LNCAP (cell line): ENCODE measurements around the gene PPIF.

Experiments used
- TF ChIP-seq, protein P1 (sequence below): fragments of 450-650 bp; IDR thresholded peaks from 2 replicates; pipeline ENCODE4 v1.5.1; 2017; ENCODE audit warnings: mild to moderate bottlenecking

PPIF gene

DNA sequence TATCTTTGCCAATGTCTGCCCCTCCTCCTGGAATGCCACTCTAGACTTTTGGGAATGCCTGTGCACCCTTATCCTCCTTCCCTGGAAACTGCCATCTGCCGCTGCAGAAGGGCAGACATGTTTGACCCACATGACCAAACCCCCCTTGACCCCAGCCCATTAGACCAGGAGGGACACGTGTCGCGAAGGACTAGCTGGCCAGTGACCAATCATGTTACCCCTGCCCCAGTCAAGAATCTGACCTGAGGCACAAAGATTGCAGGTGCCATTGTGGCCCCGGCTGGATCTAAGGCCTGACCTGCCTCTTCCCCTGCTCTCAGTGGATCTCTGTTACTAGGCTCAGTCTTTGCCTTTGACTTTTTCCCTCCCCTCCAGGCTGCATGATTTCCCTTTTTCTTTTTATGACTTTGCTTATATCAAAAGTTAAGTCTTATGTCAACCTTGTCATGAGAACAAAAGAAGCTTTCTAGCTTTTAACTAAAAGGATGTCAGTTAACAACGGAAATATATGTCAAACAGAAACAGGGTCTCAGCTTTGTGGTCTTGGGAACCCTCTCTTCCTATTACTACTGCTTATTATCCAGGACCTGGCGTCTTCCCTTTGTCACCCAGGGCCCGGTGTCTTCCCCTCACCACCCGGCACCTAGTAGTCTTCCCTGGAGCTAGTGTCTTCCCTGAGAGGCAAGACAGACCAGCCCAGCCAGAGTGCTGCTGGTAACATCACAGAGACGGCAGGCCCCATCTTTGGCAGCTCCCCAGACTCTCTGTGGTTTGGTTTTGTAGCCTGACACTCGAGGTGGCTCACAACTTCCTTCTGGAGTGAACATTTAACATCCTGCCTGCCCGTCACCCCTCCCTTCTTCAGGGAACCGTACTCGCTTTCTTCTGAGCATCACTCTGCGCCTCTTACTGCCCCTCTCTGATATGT, 24.4 kb upstream of the PPIF start:
- TF ChIP-seq, protein P1, sequence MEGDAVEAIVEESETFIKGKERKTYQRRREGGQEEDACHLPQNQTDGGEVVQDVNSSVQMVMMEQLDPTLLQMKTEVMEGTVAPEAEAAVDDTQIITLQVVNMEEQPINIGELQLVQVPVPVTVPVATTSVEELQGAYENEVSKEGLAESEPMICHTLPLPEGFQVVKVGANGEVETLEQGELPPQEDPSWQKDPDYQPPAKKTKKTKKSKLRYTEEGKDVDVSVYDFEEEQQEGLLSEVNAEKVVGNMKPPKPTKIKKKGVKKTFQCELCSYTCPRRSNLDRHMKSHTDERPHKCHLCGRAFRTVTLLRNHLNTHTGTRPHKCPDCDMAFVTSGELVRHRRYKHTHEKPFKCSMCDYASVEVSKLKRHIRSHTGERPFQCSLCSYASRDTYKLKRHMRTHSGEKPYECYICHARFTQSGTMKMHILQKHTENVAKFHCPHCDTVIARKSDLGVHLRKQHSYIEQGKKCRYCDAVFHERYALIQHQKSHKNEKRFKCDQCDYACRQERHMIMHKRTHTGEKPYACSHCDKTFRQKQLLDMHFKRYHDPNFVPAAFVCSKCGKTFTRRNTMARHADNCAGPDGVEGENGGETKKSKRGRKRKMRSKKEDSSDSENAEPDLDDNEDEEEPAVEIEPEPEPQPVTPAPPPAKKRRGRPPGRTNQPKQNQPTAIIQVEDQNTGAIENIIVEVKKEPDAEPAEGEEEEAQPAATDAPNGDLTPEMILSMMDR = no peak

DNA sequence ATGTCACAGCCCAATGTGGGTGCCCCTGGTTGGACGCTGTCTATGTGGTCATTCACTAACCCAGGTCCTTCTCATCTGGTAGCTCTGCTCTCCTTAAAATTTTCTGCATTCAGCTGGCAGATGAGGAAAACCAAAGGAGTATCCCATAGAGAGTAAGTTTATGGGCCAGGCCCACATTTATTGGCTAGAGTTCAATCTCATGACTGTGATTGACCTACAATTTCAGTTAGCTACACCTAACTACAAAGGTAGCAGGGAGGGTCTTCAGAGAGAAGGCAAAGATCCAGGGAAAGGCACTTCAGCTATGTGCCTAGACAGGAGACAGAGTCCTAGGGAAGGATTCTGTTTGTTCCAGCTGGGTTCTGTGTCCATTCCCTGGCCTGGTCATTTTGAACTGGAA, 23.7 kb upstream of the PPIF start:
- TF ChIP-seq, protein P1 = no peak

DNA sequence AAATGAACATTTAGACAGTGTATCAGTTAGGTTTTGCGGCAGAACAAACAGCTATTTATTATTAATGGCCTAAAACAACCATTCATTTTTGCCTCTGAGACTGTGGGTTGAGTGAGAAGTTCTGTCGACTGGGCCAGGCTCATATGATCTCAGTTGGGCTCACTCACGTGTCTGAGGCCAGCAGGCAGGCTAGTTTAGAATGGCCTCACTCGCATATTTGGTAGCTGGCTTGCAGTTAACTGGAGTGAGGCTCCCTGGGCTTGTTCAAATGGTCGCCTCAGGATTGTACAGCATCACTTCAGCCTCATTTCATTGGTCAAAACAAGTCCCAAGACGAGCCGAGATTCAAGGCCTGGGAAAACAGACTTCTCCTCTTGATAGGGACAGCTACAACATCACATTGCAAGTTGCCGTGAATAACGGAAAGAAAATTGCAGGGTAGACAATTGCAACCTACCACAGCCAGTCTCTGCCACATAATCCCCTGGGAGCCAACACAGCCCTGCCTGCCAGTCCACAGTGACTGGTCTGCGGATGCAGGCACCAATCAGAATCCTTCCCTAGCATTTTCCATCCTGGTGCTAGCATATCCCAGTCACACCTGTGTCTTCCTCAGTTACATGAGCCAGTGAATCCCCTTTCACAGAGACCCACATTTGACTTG, 23.1 kb upstream of the PPIF start:
- TF ChIP-seq, protein P1 = no peak

DNA sequence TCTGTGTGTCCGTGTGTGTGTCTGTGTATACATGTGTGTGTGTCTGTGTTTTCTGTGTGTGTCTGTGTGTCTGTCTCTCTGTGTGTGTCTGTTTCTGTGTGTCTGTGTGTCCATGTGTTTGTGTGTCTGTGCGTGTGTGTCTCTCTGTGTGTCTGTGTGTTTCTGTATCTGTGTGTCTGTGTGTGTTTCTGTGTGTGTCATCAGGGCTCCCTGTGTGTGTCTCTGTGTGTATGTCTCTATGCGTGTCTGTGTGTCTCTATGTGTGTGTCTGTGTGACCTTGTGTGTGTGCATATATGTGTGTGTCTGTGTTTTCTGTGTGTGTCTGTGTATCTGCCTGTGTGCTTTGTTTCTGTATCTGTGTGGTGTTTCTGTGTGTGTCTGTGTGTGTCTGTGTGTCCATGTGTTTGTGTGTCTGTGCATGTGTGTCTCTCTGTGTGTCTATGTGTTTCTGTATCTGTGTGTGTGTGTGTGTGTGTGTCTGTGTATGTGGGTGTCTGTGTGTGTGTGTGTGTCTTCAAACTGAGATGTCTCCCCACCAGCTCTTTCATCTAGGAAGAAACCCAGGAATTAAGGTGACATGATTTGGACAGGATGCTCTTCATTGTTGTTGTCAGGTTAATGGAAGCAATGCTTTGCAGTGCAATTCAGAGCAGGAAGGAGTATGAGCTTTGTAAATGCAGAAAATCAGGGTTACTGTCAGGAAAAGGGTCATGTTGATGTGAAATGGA, 20.7 kb upstream of the PPIF start:
- TF ChIP-seq, protein P1 = no peak

DNA sequence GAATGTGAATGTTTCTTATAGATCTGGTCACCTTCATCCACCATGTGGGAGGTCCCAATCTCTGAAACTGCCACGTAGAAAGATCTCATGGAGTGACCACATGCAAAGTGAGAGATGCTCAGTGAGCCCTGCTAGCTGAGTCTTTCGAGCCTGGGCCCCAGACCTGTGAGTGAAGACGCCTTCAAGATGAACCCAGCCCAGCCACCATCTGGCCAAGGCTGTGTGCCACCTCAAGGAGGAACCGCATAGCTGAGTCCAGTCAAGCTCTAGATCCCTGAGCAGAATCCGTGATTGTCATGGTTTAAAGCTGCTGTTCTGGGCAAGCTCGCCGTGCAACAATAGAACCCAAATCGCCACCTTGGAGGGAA, 20.2 kb upstream of the PPIF start:
- TF ChIP-seq, protein P1 = no peak

DNA sequence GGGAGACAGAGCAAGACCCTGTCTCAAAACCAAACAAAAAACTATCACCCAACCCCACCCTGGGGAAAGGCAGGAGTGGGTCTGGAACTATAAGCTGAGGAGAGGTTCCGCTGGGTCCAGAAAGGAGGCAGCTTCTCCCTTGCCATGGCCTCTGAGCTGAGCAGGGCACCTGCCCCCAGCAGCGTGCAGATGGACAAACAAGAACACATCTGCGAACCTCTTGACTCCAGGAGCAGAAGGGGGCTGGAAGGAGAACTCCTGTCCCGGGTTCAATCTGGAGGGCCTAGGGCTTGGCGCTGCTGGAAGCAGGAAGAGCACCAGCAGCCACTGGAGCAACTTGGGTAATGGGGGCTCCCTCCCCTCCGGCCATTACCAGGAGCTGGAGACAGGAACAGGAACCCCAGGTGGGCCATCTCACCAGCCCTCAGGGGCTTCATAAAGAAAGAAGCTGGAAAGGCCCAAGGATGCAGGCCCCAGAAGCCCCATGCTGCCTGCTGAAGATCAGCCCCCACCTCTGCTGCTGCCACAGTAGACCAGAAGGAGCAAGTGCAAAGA, 19.0 kb upstream of the PPIF start:
- TF ChIP-seq, protein P1 = no peak
